GM10266 (cell line): ENCODE data around the gene PROP1.
"Not testable (repeated sequence)": the region's sequence is repeated elsewhere in the genome, so short reads cannot be mapped to it uniquely, and the experiment has no call there.

ENCODE experiments used
- DNase-seq: peaks from one replicate; pipeline ENCODE4 v3.0.0; 2012; ENCODE audit errors: extremely low spot score
- TF ChIP-seq, protein P1 (sequence below): IDR thresholded peaks from 2 replicates; pipeline ENCODE4 v1.5.1; 2012; ENCODE audit warnings: mild to moderate bottlenecking, low read depth; ENCODE audit not compliant: control insufficient read depth, insufficient read depth; ENCODE audit errors: missing control alignments

PROP1 gene

GRCh38 chr5:177995691-177996595 is at the start of gene PROP1:
Gene PROP1 (minus strand): TSS chr5:177996242. CDS start chr5:177995933, 309 bp downstream.
- TF ChIP-seq, protein P1, sequence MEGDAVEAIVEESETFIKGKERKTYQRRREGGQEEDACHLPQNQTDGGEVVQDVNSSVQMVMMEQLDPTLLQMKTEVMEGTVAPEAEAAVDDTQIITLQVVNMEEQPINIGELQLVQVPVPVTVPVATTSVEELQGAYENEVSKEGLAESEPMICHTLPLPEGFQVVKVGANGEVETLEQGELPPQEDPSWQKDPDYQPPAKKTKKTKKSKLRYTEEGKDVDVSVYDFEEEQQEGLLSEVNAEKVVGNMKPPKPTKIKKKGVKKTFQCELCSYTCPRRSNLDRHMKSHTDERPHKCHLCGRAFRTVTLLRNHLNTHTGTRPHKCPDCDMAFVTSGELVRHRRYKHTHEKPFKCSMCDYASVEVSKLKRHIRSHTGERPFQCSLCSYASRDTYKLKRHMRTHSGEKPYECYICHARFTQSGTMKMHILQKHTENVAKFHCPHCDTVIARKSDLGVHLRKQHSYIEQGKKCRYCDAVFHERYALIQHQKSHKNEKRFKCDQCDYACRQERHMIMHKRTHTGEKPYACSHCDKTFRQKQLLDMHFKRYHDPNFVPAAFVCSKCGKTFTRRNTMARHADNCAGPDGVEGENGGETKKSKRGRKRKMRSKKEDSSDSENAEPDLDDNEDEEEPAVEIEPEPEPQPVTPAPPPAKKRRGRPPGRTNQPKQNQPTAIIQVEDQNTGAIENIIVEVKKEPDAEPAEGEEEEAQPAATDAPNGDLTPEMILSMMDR = no peak
- no peak for DNase-seq

DNA sequence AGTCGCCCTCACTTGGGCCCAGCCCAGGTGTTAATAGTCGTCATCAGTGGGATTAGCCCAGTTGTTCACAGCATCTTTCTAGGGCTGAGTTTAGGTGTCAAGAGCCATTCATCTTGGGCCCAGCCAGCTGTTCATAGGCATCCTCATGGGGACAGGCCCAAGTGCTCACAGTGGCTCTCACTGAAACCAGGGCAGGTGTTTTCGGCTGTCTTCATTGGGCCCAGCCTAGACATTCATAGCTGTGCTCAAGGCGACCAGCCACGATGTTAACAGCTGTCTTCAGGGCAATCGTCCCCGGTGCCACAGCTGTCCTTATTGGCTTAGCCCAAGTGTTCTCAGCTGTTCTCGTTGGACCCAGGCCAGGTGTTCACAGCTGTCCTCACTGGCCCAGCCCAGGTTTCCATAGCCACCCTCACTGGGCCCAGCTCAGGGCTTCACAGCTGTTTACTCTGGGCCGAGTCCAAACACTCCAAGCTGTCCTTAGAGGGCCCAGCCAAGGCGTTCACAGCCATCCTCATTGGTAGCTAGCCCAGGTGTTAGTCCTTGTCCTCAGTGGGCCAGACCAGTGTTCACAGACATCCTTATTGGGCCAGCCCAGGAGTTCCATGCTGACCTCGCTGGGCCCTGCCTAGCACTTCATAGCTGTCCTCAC is 23.5 kb upstream of the PROP1 start:
- DNase-seq = not testable (repeated sequence)

DNA sequence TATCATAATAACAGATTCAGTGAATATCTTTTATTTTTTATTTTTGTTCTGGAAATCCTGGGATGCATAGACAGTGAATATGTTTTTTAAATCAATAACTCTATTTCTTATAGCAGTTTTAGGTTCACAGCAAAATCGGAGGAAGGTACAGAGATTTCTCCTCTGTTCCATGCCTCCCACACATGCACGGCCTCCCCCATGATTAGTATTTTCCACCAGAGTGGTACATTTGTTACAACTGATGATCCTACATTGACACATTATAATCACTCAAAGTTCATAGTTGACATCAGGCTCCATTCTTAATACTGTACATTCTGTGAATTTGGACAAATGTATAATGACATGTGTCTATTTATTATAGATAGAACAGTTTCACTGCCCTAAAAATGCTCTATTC is 16.7 kb upstream of the PROP1 start:
- DNase-seq = not testable (repeated sequence)

DNA sequence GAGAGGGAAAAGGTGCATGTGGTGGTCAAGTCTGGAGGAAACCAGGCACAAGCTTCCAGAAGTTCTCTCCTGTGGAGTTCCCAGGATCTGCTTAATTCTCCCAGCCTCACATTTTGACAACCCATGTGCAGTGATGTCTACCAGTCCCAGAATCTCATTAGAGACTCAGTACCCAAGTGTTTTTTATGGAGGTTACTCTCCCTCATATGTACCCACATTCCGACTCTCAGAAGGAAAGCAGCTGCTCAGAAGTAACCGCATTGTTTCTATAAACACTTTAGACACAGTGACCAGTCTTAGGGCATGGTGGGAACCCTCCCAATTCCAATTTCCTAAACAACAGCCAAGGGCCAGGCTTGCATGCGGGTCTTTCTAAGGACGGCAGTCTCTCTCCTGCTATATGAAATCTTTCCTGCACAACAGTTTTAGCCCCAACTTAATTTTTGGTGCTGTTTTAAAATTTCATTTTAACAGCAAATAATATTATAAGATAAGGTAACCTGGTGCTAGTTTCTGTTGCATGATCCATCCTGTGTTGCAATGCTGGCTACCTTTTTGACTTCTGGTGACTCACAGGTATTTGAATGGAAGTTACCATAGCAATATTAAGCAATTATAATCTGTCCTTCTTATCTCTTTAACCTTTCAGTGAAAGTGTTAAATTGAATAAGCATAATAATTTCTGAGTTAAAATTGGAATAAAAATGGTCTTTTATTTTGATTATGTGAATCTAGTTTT is 15.9 kb upstream of the PROP1 start:
- not testable (repeated sequence) for DNase-seq

- DNase-seq = not testable (repeated sequence)
Observed at GRCh38 chr5:178007272-178007671, 11.2 kb upstream of the PROP1 start.

DNA sequence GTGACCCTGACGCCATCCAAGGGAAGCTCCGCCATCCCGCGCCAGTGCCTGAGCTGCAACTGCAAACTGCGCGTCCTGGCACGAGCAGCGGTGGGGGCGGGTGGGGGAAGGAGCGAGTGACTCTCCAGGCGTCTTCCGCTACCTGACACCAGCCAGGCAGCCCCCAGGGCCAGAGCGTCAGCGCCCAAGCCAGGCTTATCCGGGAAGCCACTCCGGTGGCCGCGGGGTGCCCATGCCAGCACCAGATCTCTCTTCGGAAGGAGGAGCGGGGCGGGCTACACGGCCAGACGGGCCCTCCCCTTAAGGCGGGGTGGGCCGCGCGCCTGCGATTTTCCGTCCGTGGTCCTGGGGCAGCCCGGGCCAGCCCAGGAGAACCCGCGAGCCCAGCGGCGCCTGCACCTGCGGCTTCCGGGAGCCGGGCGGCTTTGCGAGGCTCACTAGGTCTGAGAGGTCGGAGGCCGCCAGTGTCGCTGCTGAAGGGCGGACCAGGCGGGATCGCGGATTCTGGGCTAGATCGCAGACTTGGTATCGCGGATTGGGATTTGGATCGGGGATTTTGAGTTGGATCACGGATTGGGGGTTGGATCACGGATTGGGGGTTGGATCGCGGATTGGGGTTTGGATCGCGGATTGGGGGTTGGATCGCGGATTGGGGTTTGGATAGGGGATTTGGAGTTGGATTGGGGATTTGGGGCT is 10.6 kb upstream of the PROP1 start:
- not testable (repeated sequence) for DNase-seq

DNA sequence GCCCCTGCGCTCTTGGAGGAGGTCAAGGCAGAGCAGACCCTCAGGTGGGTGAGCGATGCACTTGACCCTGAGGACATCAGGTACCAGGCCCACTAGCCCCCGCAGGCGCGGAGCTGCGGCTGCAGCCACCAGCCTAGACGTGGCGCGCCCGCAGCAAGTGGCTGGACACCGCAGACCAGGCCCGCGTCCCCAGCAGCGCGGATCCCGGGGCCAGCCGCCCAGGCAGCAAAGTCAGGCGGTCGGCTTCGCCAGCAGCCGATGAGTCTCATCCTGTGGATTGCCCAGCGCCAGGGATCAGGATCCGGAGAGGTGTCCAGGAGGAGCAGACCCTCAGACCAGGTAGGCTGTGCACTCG is 10.1 kb upstream of the PROP1 start:
- DNase-seq = not testable (repeated sequence)

DNA sequence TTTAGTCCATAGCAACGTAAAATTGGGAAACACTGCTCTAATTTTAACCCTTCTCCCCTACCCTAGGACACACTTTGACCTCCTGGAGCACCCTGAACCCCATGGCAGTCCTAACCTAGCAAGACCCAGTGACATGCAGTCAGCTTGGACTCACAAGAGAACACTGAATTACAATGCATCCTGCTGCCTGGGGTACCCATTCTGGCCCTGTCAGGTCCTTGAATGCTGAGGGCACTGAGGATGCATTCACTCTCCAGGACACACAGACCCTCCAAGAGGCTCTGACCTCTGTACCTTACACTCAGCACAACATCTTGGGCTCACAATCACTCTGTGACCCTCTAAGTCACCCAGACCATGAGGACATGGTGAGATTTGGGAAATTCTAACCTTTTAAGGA is 1.8 kb upstream of the PROP1 start:
- TF ChIP-seq, protein P1 = no peak
- DNase-seq = no peak

DNA sequence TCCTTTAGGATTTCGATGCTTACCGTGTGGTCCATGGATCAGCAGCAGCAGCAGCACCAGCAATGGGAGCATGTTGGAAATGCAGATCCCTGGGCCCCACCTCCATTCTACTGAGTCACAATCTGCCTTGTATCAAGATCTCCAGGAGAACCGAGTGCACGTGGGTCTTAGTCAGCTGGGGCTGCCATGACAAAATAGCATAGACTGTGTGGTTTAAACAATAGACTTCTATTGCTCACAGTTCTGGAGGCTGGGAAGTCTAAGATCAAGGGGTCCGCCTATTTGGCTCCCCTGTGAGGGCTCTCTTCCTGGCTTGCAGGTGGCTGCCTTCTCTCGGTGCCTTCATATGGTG is 1.3 kb upstream of the PROP1 start:
- DNase-seq = no peak
- TF ChIP-seq, protein P1 = no peak

DNA sequence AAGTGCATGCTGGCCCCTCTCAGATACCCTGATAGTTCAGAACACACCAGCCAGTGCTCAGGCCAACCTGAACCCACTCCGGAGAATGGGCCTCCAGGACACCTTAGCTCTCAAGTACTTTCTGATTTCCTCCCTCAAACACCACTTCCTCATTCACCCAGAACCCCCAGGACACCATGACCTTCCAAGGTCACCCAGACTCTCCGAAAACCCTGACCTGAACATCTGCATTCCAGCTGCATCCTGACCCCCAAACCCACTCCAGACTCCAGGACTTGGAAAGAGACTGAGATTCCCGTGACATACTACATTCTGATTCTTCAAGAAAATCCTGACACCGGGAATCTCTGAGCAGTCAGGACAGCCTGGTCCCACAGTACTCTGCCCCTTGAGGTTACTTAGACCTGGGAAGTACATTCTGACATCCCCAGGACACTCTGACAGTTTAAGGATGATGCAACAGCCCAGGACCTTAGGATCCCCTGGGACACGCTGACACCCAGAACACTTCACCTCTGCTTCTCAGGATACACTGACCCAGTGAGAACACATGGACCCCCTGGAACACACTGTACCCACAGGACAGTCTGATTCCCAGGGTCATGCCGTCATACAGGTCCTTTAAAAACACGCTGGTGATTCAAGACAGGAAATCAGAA is 747 bp upstream of the PROP1 start:
- no peak for DNase-seq
- TF ChIP-seq, protein P1 = no peak
